Esophagus (tissue), 2 donors: ENCODE results near the gene TC2N. TPM values are rescaled to one million over a fixed set of nuclear protein-coding genes. Genes with fewer than 3 reads are reported as not detected.

ENCODE experiments used
- H3K27ac ChIP-seq, 2 donors: one replicate each; pipeline ENCODE4 v1.5.1; 2013; ENCODE audit warnings: low read depth in 2 of 2, mild to moderate bottlenecking in 2 of 2, inconsistent platforms in 1 of 2, low read length in 1 of 2, moderate library complexity in 1 of 2
- H3K27me3 ChIP-seq, 2 donors: one replicate each; pipeline ENCODE4 v1.6.1; 2013; ENCODE audit warnings: low read length in 2 of 2, control low read depth in 1 of 2, mild to moderate bottlenecking in 1 of 2; ENCODE audit not compliant: insufficient read depth in 2 of 2, control insufficient read depth in 1 of 2
- H3K36me3 ChIP-seq, 2 donors: one replicate each; pipeline ENCODE4 v1.6.1; 2013; ENCODE audit warnings: low read length in 1 of 2; ENCODE audit not compliant: control insufficient read depth in 2 of 2, insufficient read depth in 2 of 2
- H3K4me1 ChIP-seq, 2 donors: one replicate each; pipeline ENCODE4 v1.6.1; 2013; ENCODE audit warnings: low read length in 1 of 2; ENCODE audit not compliant: control insufficient read depth in 2 of 2, insufficient read depth in 2 of 2
- H3K4me3 ChIP-seq, 2 donors: one replicate each; pipeline ENCODE4 v1.5.1; 2013; ENCODE audit warnings: low read length in 2 of 2, mild to moderate bottlenecking in 2 of 2, low read depth in 1 of 2, moderate library complexity in 1 of 2
- H3K9me3 ChIP-seq, 2 donors: one replicate each; pipeline ENCODE4 v1.6.1; 2013; ENCODE audit warnings: mild to moderate bottlenecking in 2 of 2, low read depth in 1 of 2, low read length in 1 of 2, moderate library complexity in 1 of 2; ENCODE audit not compliant: control insufficient read depth in 2 of 2, insufficient read depth in 1 of 2
- WGBS, 2 donors: extraction: QIAGEN DNeasy Blood & Tissue Kit; methylation state at CpG; one replicate each; pipeline ENCODE4 v1.1.7; 2013; 5-methylcytosine and 5-hydroxymethylcytosine counted together
- polyA plus RNA-seq, 2 donors: library from polyadenylated mRNA; stranded (reverse); fragments of 200-250 nt; gene quantifications; one replicate each; pipeline ENCODE4 v1.2.3, GENCODE V29; 2013
- donor health status: healthy with polysubstance abuse.
- donor health status: Bipolar disorder and iron deficiency.

The TC2N gene
- polyA plus RNA-seq, 2 donors: 14.9 TPM

GRCh38 chr14:91754185-91754584 lies 113.2 kb downstream of the TC2N start:
- H3K27me3 ChIP-seq: no peaks in the 10 kb centered on the region
- no peak overlapping the region for H3K27ac ChIP-seq
- H3K4me1 ChIP-seq: peaks cover 2% of the 10 kb centered on the region in 2 donors
- H3K4me3 ChIP-seq: no peak overlapping the region
- no peaks in the 10 kb centered on the region for H3K36me3 ChIP-seq
- WGBS, 2 donors: 84% methylated on average over 1 of the region's 1 CpG
- no peaks in the 10 kb centered on the region for H3K9me3 ChIP-seq

GRCh38 chr14:91753501-91754128 lies 113.7 kb downstream of the TC2N start:
- Histone ChIP-seq H3K36me3 (no peaks in the 10 kb centered on the region), H3K4me3 (no peak overlapping the region), H3K9me3 (no peaks in the 10 kb centered on the region), H3K4me1 (peaks cover 2% of the 10 kb centered on the region in 2 donors), H3K27me3 (no peaks in the 10 kb centered on the region), H3K27ac (peak overlapping the region in 1 of 2 donors; percentile 71)
- 75 to 86% methylated on average over 4 of the region's 4 CpGs for WGBS, 2 donors

GRCh38 chr14:91752961-91753360 lies 114.4 kb downstream of the TC2N start:
- Histone ChIP-seq H3K27ac (peak overlapping the region in 1 of 2 donors; percentile 28), H3K4me1 (peaks cover 2% of the 10 kb centered on the region in 2 donors), H3K9me3 (no peaks in the 10 kb centered on the region), H3K36me3 (no peaks in the 10 kb centered on the region), H3K4me3 (no peak overlapping the region), H3K27me3 (no peaks in the 10 kb centered on the region)
- 64 to 76% methylated on average over 1 of the region's 1 CpG for WGBS, 2 donors

GRCh38 chr14:91751719-91752118 lies 115.6 kb downstream of the TC2N start:
- Histone ChIP-seq H3K27me3 (no peaks in the 10 kb centered on the region), H3K36me3 (no peaks in the 10 kb centered on the region), H3K4me1 (peaks cover 2% of the 10 kb centered on the region in 2 donors), H3K9me3 (no peaks in the 10 kb centered on the region), H3K4me3 (no peak overlapping the region), H3K27ac (no peak overlapping the region)
- WGBS, 2 donors: 81 to 85% methylated on average over 2 of the region's 2 CpGs

GRCh38 chr14:91750634-91751198 lies 116.6 kb downstream of the TC2N start:
- Histone ChIP-seq H3K27ac (no peak overlapping the region), H3K4me1 (peaks cover 2% of the 10 kb centered on the region in 2 donors), H3K9me3 (no peaks in the 10 kb centered on the region), H3K36me3 (no peaks in the 10 kb centered on the region), H3K27me3 (no peaks in the 10 kb centered on the region), H3K4me3 (no peak overlapping the region)
- WGBS, 2 donors: 86 to 92% methylated on average over 3 of the region's 3 CpGs

GRCh38 chr14:91749868-91750267 lies 117.5 kb downstream of the TC2N start:
- no peaks in the 10 kb centered on the region for H3K9me3 ChIP-seq
- H3K27me3 ChIP-seq: no peaks in the 10 kb centered on the region
- no peak overlapping the region for H3K27ac ChIP-seq
- WGBS, 2 donors: 46% methylated on average over 2 of the region's 2 CpGs
- H3K4me1 ChIP-seq: peaks cover 2% of the 10 kb centered on the region in 2 donors
- H3K36me3 ChIP-seq: no peaks in the 10 kb centered on the region
- no peak overlapping the region for H3K4me3 ChIP-seq

- 95 to 96% methylated on average over 2 of the region's 2 CpGs for WGBS, 2 donors
- no peaks in the 10 kb centered on the region for H3K9me3 ChIP-seq
- no peaks in the 10 kb centered on the region for H3K4me1 ChIP-seq
- no peaks in the 10 kb centered on the region for H3K36me3 ChIP-seq
- H3K27ac ChIP-seq: no peak overlapping the region
- H3K4me3 ChIP-seq: no peak overlapping the region
- no peaks in the 10 kb centered on the region for H3K27me3 ChIP-seq
These were observed 119.3 kb downstream of the TC2N start for GRCh38 chr14:91748049-91748448.

GRCh38 chr14:91745344-91745743 lies 122.0 kb downstream of the TC2N start:
- Histone ChIP-seq H3K4me1 (no peaks in the 10 kb centered on the region), H3K27me3 (no peaks in the 10 kb centered on the region), H3K9me3 (no peaks in the 10 kb centered on the region), H3K36me3 (no peaks in the 10 kb centered on the region), H3K27ac (no peak overlapping the region), H3K4me3 (no peak overlapping the region)
- WGBS, 2 donors: 90 to 98% methylated on average over 1 of the region's 1 CpG

GRCh38 chr14:91744068-91744480 lies 123.3 kb downstream of the TC2N start:
- Histone ChIP-seq H3K36me3 (no peaks in the 10 kb centered on the region), H3K9me3 (no peaks in the 10 kb centered on the region), H3K27ac (peak overlapping the region; percentile 36 to 74), H3K27me3 (no peaks in the 10 kb centered on the region), H3K4me3 (no peak overlapping the region), H3K4me1 (no peaks in the 10 kb centered on the region)
- 33 to 56% methylated on average over 2 of the region's 2 CpGs for WGBS, 2 donors

GRCh38 chr14:91743305-91743653 lies 124.1 kb downstream of the TC2N start:
- H3K4me1 ChIP-seq: no peaks in the 10 kb centered on the region
- H3K27me3 ChIP-seq: no peaks in the 10 kb centered on the region
- H3K27ac ChIP-seq: peak overlapping the region in 1 of 2 donors; percentile 49

More at GRCh38 chr14:91743305-91743653, 124.1 kb downstream of the TC2N start:
- H3K9me3 ChIP-seq: no peaks in the 10 kb centered on the region
- no peaks in the 10 kb centered on the region for H3K36me3 ChIP-seq
- WGBS, 2 donors: 93 to 95% methylated on average over 2 of the region's 2 CpGs
- no peak overlapping the region for H3K4me3 ChIP-seq
